GM12892 (cell line): ENCODE data around the gene PDXDC1.
"Not testable (repeated sequence)": the region's sequence is repeated elsewhere in the genome, so short reads cannot be mapped to it uniquely, and the experiment has no call there.

Source experiments
- DNase-seq: peaks from one replicate; pipeline ENCODE4 v3.0.0; 2011; ENCODE audit not compliant: insufficient read length
- FAIRE-seq: peaks from 2 replicates; lab custom pipeline; 2011; peaks lifted over from hg19 to GRCh38; lab: Jason Lieb, UNC

Gene PDXDC1

GRCh38 chr16:15168303-15168702, 193.5 kb downstream of the PDXDC1 start:
- not testable (repeated sequence) for FAIRE-seq, DNase-seq

- not testable (repeated sequence) for DNase-seq, FAIRE-seq
These were observed 194.3 kb downstream of the PDXDC1 start for GRCh38 chr16:15168953-15169652.

- not testable (repeated sequence) for FAIRE-seq, DNase-seq
These were observed 205.1 kb downstream of the PDXDC1 start for GRCh38 chr16:15179909-15180308.

GRCh38 chr16:15180946-15181345, 206.1 kb downstream of the PDXDC1 start:
- not testable (repeated sequence) for DNase-seq, FAIRE-seq

- not testable (repeated sequence) for FAIRE-seq, DNase-seq
These were observed 209.2 kb downstream of the PDXDC1 start for GRCh38 chr16:15184000-15184399.
